SU-DHL-6 (cell line): ENCODE data around the gene TLCD3A.

Experiments used
- CTCF ChIP-seq: fragments of 200-600 bp; sonication (generic); IDR thresholded peaks from one replicate; pipeline ENCODE4 v1.5.1; 2017; ENCODE audit warnings: antibody characterized with exemption, mild to moderate bottlenecking, low read length, moderate library complexity; ENCODE audit not compliant: insufficient read depth, poor library complexity, severe bottlenecking
- EZH2phosphoT487 ChIP-seq: fragments of 200-600 bp; sonication (generic), shearing (Covaris generic); conservative IDR thresholded peaks from 2 replicates; pipeline ENCODE4 v1.6.1; 2018; ENCODE audit warnings: mild to moderate bottlenecking, antibody characterized with exemption, low read length, moderate library complexity, mixed read lengths

GRCh38 chr17:740240-741017 is 8.0 kb downstream of the TLCD3A start:
- TF ChIP-seq CTCF: no peak
- TF ChIP-seq EZH2phosphoT487: no peak
